NCI-H128 (cell line): ENCODE data around the gene NRG3.
"Not testable (repeated sequence)": the region's sequence is repeated elsewhere in the genome, so short reads cannot be mapped to it uniquely, and the experiment has no call there.

Experiments used
- DNase-seq: peaks from one replicate; lab custom pipeline; 2025; ENCODE audit not compliant: unreplicated experiment; lab: John Stamatoyannopoulos, UW

NRG3 gene

GRCh38 chr10:81957976-81958375 is 83.0 kb downstream of the NRG3 start:
- no peak for DNase-seq

GRCh38 chr10:81959016-81959415 is 84.0 kb downstream of the NRG3 start:
- DNase-seq = no peak

GRCh38 chr10:81961451-81962184 is 86.6 kb downstream of the NRG3 start:
- no peak for DNase-seq

- DNase-seq = no peak
These were observed 88.6 kb downstream of the NRG3 start for GRCh38 chr10:81963606-81964005.

GRCh38 chr10:81967716-81968115 is 92.7 kb downstream of the NRG3 start:
- DNase-seq = no peak

- DNase-seq = no peak
These were observed 94.1 kb downstream of the NRG3 start for GRCh38 chr10:81969136-81969535.

- DNase-seq = no peak
These were observed 103.2 kb downstream of the NRG3 start for GRCh38 chr10:81978238-81978637.

GRCh38 chr10:81981724-81982123 is 106.7 kb downstream of the NRG3 start:
- no peak for DNase-seq

- DNase-seq = no peak
These were observed 109.4 kb downstream of the NRG3 start for GRCh38 chr10:81984428-81984827.

GRCh38 chr10:81995254-81995653 is 120.3 kb downstream of the NRG3 start:
- DNase-seq = no peak

GRCh38 chr10:81996927-81997326 is 121.9 kb downstream of the NRG3 start:
- no peak for DNase-seq

GRCh38 chr10:82020999-82021398 is 146.0 kb downstream of the NRG3 start:
- no peak for DNase-seq

GRCh38 chr10:82027711-82028110 is 152.7 kb downstream of the NRG3 start:
- no peak for DNase-seq

- no peak for DNase-seq
These were observed 162.1 kb downstream of the NRG3 start for GRCh38 chr10:82037076-82037475.

GRCh38 chr10:82038587-82038986 is 163.6 kb downstream of the NRG3 start:
- DNase-seq = no peak

GRCh38 chr10:82040336-82040735 is 165.3 kb downstream of the NRG3 start:
- no peak for DNase-seq

- no peak for DNase-seq
These were observed 166.0 kb downstream of the NRG3 start for GRCh38 chr10:82041018-82041417.

GRCh38 chr10:82056391-82056790 is 181.4 kb downstream of the NRG3 start:
- DNase-seq = no peak

GRCh38 chr10:82067192-82067591 is 192.2 kb downstream of the NRG3 start:
- not testable (repeated sequence) for DNase-seq

GRCh38 chr10:82068501-82068900 is 193.5 kb downstream of the NRG3 start:
- no peak for DNase-seq

GRCh38 chr10:82071231-82071630 is 196.2 kb downstream of the NRG3 start:
- DNase-seq = no peak

- DNase-seq = no peak
These were observed 197.1 kb downstream of the NRG3 start for GRCh38 chr10:82072124-82072523.

GRCh38 chr10:82075605-82076004 is 200.6 kb downstream of the NRG3 start:
- no peak for DNase-seq
